Spleen (tissue), 7 donors: ENCODE results near the gene LRRC45.

Experiments used
- POLR2A ChIP-seq, 3 donors: fragments of 450-650 bp; IDR thresholded peaks; one replicate each; pipeline ENCODE4 v1.5.1; 2017; ENCODE audit warnings: antibody characterized with exemption in 3 of 3, mild to moderate bottlenecking in 1 of 3
- TF ChIP-seq, protein P1 (sequence below), 11 experiments: fragments of 200-600 bp in 7 of 11; fragments of 450-650 bp in 4 of 11; sonication (generic) in 4 of 11; IDR thresholded peaks in 8 of 11; conservative IDR thresholded peaks in 3 of 11; 1 replicate in 7 of 11; 2 replicates in 4 of 11; pipeline versions ENCODE4 v1.4.0 to v1.8.0; 2016 to 2021; ENCODE audit warnings: antibody characterized with exemption in 11 of 11, inconsistent platforms in 4 of 11, mild to moderate bottlenecking in 1 of 11
- donor health status: DM: no; HTN: no; CAD: no; lungs with moderate emphysema.
- donor health status: DM: no; HTN: no; CAD: no.
- donor health status: DM: no; HTN: no; CAD: no.

DNA sequence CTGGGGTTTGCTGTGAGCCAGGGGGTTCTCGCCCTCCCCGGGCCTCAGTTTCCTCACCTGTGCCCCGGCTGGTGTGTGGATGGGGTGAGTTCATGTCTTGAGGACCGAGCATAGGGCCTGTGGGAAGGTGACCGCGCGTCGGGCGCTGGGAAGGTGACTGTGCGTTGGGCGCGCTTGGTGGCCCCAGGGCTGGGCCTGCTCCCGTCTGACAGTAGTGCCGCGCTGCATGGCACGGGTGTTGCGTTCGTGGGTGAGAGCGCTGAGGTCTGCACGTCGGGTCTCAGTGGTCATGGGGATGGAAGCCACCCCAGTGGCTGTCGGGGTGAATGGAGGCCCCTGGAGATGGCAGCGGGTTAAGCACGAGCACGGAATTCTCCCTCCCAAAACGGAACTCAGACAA lies 36.5 kb upstream of the LRRC45 start:
- TF ChIP-seq, protein P1, sequence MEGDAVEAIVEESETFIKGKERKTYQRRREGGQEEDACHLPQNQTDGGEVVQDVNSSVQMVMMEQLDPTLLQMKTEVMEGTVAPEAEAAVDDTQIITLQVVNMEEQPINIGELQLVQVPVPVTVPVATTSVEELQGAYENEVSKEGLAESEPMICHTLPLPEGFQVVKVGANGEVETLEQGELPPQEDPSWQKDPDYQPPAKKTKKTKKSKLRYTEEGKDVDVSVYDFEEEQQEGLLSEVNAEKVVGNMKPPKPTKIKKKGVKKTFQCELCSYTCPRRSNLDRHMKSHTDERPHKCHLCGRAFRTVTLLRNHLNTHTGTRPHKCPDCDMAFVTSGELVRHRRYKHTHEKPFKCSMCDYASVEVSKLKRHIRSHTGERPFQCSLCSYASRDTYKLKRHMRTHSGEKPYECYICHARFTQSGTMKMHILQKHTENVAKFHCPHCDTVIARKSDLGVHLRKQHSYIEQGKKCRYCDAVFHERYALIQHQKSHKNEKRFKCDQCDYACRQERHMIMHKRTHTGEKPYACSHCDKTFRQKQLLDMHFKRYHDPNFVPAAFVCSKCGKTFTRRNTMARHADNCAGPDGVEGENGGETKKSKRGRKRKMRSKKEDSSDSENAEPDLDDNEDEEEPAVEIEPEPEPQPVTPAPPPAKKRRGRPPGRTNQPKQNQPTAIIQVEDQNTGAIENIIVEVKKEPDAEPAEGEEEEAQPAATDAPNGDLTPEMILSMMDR (IDR thresholded peaks at IDR 0.05 in 8 of 11, conservative IDR thresholded peaks at IDR 0.05 in 3 of 11) = no peak
- no peak for TF ChIP-seq POLR2A (IDR thresholded peaks at IDR 0.05)
